HUES48 (cell line): ENCODE results near the gene PLCH1.

Experiments
- H3K27ac ChIP-seq: one replicate; pipeline ENCODE4 v1.7.0; 2013; ENCODE audit warnings: low read depth, low read length, inconsistent platforms
- H3K27me3 ChIP-seq: 2 replicates; pipeline ENCODE4 v1.6.1; 2013; ENCODE audit warnings: mild to moderate bottlenecking, low read length; ENCODE audit not compliant: control insufficient read depth, insufficient read depth
- H3K36me3 ChIP-seq: 2 replicates; pipeline ENCODE4 v1.6.1; 2013; ENCODE audit warnings: low read length; ENCODE audit not compliant: control insufficient read depth, insufficient read depth
- H3K4me1 ChIP-seq: 2 replicates; pipeline ENCODE4 v1.6.1; 2013; ENCODE audit warnings: mild to moderate bottlenecking, low read length; ENCODE audit not compliant: control insufficient read depth, insufficient read depth
- H3K4me3 ChIP-seq: 2 replicates; pipeline ENCODE4 v1.5.1; 2013; ENCODE audit warnings: mild to moderate bottlenecking, low read depth, low read length
- H3K9ac ChIP-seq: 2 replicates; pipeline ENCODE4 v1.6.1; 2013; ENCODE audit warnings: mild to moderate bottlenecking, low read depth, low read length, moderate library complexity
- H3K9me3 ChIP-seq: 2 replicates; pipeline ENCODE4 v1.6.1; 2013; ENCODE audit warnings: low read length; ENCODE audit not compliant: control insufficient read depth, insufficient read depth

Gene PLCH1

DNA sequence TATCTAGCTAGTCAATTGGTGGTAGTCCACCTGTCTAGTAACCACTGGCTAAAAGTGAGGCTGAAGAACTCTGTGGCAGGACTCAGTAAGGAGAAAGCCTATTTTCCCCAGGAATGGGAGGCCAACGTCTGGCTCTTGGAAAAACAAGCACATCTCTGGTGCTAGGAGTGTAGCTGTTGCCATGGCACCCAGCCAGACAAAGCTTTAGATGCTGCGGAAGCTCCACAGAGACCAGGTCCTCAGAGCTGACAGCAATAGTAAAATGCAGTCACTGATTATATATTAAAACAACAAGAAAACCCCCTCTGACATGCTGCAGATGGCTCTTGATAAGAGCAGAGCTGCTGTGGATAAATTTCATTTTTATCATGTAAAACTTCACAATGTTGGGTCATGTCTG lies 326.5 kb downstream of the PLCH1 start:
- H3K9ac ChIP-seq = no peak overlapping the region
- H3K9me3 ChIP-seq = no peaks in the 10 kb centered on the region
- no peak overlapping the region for H3K27ac ChIP-seq
- peaks cover 26% of the 10 kb centered on the region for H3K4me1 ChIP-seq
- no peaks in the 10 kb centered on the region for H3K36me3 ChIP-seq
- H3K4me3 ChIP-seq = no peak overlapping the region
- no peaks in the 10 kb centered on the region for H3K27me3 ChIP-seq

DNA sequence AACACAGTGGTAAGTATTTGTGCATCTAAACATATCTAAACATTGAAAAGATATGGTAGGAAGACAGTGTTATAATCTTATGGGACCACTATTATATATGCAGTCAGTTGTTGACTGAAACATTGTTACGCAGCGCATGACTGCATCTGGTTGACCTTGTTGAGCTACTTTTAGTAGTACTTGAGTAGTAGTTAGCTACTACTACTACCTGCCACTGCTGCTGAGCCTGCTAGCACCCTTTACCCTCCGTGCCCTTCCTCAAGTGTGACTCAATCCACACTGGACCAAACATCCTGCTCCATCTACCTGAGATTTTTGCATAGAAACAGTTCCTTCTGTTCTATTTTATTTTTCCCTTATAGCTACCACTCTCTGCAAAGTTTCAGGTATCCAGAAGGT lies 327.8 kb downstream of the PLCH1 start:
- Histone ChIP-seq H3K36me3 (no peaks in the 10 kb centered on the region), H3K4me3 (no peak overlapping the region), H3K4me1 (peaks cover 27% of the 10 kb centered on the region), H3K9me3 (no peaks in the 10 kb centered on the region), H3K27me3 (no peaks in the 10 kb centered on the region), H3K27ac (no peak overlapping the region), H3K9ac (no peak overlapping the region)

DNA sequence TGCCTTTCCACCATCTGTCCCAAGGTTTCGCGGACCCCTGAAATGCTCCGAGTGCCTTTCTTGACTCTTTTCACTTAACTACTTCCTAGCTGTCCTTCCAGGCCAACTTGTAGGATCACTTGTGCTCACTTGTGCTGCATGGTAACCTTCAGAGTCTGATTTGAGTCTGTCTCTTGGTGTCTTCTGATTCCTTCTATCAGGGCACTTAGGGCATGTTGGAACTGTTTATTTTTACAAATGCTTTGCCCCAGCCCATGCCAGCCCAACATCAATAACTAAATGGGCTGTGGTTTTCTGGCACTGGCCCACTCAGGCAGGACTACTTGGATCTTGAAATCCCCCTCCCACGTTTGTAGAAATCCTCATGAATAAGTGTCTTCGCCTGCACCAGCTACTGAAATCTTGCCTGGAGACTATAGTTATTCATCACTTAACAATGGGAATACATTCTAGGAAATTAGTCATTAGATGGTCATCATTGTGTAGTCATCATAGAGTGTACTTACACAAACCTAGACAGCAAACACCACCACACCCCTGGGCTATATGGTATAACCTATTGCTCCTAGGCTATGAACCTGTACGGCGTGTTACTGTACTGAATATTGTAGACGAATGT lies 328.3 kb downstream of the PLCH1 start:
- no peaks in the 10 kb centered on the region for H3K27me3 ChIP-seq
- no peak overlapping the region for H3K27ac ChIP-seq
- peaks cover 22% of the 10 kb centered on the region for H3K4me1 ChIP-seq
- H3K9me3 ChIP-seq = no peaks in the 10 kb centered on the region
- H3K9ac ChIP-seq = no peak overlapping the region
- H3K36me3 ChIP-seq = no peaks in the 10 kb centered on the region
- no peak overlapping the region for H3K4me3 ChIP-seq

DNA sequence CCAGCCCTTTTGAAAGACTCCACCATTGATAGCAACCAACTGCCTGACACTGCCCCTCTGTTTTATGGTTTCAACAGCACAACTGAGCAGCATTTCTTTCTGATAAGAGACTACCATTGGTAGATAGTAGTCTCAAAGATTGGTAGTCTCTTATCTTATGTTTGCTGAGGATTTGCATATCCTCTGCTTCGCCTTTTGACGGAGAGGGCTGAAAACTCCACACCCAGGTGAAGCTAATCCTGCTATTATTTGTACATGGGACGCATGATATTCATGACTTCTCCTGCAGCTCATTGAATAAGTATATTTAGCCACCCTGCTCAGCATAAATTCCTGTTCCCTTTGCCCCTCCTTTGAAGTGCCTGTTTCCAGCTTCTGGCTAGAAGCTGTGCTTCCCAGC lies 332.0 kb downstream of the PLCH1 start:
- Histone ChIP-seq H3K27me3 (no peaks in the 10 kb centered on the region), H3K9ac (no peak overlapping the region), H3K4me1 (0 out of 2 replicates have a peak, but pooled peaks cover 8% of the 10 kb centered on the region), H3K4me3 (no peak overlapping the region), H3K9me3 (no peaks in the 10 kb centered on the region), H3K36me3 (no peaks in the 10 kb centered on the region), H3K27ac (peak overlapping the region; percentile 7)

DNA sequence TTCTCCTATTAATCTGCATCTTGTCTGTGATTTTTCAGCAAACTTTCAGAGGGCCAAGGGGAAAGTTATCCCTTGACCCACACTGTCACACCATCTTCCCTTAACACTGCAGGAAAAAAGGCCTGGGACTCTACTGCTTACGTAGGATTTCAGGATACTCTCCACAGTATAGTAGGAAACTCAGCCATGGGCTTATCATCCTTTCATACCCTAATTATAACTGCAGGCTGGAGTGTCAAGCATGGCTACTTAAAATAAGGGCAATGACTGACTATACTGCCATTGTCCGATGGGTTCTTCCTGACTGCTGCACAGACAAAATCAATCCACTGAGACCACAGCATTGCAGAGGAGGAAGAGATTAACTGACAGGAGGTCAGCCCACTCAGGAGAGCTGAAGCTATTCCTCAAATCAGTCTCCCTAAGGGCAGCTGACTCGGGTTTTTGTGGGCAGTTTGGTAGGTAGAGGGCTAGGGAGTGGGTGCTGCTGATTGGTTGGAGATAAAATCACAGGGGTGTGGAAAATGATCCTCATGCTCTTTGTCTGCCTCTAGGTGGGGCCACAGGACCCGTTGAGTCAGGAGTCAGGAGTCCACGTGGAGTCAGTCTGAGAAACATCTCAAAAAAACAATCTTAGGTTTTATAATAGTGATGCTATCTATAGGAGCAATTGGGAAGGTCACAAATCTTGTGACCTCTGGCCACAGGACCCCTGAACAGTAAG lies 333.2 kb downstream of the PLCH1 start:
- Histone ChIP-seq H3K27ac (no peak overlapping the region), H3K9me3 (no peaks in the 10 kb centered on the region), H3K4me1 (0 out of 2 replicates have a peak, but pooled peaks cover 8% of the 10 kb centered on the region), H3K27me3 (no peaks in the 10 kb centered on the region), H3K36me3 (no peaks in the 10 kb centered on the region), H3K9ac (no peak overlapping the region), H3K4me3 (no peak overlapping the region)

DNA sequence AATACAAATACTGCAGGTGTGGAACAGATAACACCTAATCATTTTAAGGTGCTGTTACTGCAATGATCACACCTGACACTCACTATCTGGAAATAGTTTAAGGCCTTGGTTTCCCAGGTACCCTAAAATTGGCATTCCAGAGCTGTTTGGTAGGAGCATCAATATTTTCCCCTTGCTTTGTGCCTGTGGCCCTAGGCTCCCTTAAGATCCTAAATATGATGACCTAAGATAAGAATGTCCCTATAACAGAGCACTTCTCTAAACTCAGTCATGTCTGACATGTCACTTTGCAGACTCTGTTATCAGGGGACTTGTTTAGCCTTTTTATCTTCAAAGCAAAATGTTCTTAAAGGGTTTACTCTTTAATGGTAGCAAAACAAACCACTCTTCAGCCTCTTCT lies 335.5 kb downstream of the PLCH1 start:
- no peaks in the 10 kb centered on the region for H3K9me3 ChIP-seq

DNA sequence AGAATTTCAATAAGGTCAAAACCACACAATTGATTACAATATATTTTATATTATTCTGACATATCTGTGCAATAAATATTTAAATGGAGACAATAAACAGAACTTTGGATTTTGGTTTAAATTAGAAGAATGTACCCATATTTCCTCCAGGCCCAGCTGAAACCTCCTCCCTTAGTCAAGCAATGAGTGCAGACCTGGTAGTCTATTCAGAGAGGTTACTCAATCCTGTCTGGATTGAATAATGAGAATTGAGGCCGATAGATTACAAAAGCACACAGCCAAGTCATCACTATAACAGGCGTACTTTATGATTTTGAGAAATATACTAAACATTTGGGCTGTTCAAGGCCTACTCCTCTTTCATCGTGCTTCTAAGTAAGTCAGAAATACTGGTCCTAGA lies 336.9 kb downstream of the PLCH1 start:
- H3K27ac ChIP-seq = no peak overlapping the region
- H3K27me3 ChIP-seq = no peaks in the 10 kb centered on the region
- H3K9ac ChIP-seq = no peak overlapping the region
- 0 out of 2 replicates have a peak, but pooled peaks cover 3% of the 10 kb centered on the region for H3K4me1 ChIP-seq
- no peak overlapping the region for H3K4me3 ChIP-seq
- no peaks in the 10 kb centered on the region for H3K9me3 ChIP-seq
- H3K36me3 ChIP-seq = no peaks in the 10 kb centered on the region

More for the DNA sequence above, 335.5 kb downstream of the PLCH1 start:
- Histone ChIP-seq H3K4me1 (0 out of 2 replicates have a peak, but pooled peaks cover 8% of the 10 kb centered on the region), H3K27me3 (no peaks in the 10 kb centered on the region), H3K9ac (no peak overlapping the region), H3K36me3 (no peaks in the 10 kb centered on the region), H3K27ac (no peak overlapping the region), H3K4me3 (no peak overlapping the region)

DNA sequence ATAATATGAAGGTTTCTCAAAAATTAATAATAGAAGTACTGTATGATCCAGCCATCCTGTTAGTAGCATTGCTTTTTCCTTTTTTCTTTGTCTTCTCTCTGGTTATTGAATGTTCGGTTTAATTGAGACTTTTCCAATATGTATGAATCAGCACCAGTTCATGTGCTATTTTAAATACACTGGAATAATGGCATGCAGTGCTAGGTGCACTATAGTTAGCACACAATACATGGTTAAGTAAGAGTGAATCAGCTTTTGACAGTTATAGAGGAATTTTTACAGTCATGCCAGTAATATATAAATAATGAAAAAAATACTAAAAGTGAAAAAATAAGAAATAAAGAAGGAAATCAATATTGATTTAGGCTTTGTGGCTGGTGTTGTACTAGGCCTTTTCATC lies 337.5 kb downstream of the PLCH1 start:
- H3K4me3 ChIP-seq = no peak overlapping the region
- H3K4me1 ChIP-seq = no peaks in the 10 kb centered on the region
- H3K9me3 ChIP-seq = no peaks in the 10 kb centered on the region
- H3K27me3 ChIP-seq = no peaks in the 10 kb centered on the region
- H3K9ac ChIP-seq = no peak overlapping the region
- no peak overlapping the region for H3K27ac ChIP-seq
- no peaks in the 10 kb centered on the region for H3K36me3 ChIP-seq

DNA sequence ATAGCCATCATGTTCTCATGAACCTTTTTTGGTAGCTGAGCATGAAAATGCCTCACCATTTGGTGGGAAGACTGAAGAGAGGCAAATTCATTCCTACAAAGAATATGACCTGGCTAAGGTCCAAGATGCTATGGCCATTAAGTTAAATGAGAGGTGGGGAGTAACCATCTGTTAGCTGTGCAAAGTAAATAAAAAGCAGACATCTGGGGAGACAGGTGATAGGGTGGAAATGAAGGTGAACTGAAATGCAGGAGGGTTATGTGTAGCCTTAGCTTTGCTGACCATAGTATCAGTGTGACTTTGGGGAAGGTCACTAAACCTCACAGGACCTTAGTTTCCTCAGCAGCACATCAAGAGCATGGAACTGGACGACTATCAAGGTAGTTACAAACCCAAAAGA lies 340.4 kb downstream of the PLCH1 start:
- Histone ChIP-seq H3K27me3 (no peaks in the 10 kb centered on the region), H3K27ac (no peak overlapping the region)

DNA sequence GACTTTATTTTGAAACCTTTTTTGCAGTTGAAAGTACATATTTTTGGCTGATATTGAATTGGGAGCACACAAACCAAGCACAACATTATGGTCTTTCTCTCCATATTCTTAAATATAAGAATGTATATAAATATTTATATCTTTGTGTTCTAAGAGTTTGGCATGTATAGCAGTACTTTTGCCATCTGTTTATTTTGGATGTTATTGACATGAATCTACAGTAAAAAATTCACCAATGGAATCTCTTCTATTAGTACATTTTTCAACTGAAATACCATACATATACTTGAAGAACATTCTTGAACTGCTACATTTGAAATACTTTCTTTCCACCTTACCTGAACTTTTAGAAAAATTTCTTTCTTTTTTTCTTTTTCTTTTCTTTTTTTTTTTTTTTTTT lies 342.2 kb downstream of the PLCH1 start:
- Histone ChIP-seq H3K9me3 (no peaks in the 10 kb centered on the region), H3K27me3 (no peaks in the 10 kb centered on the region), H3K4me1 (no peaks in the 10 kb centered on the region), H3K36me3 (no peaks in the 10 kb centered on the region), H3K4me3 (no peak overlapping the region), H3K9ac (no peak overlapping the region), H3K27ac (no peak overlapping the region)

More for the DNA sequence above, 340.4 kb downstream of the PLCH1 start:
- Histone ChIP-seq H3K9me3 (no peaks in the 10 kb centered on the region), H3K36me3 (no peaks in the 10 kb centered on the region), H3K4me3 (no peak overlapping the region), H3K9ac (no peak overlapping the region), H3K4me1 (no peaks in the 10 kb centered on the region)

DNA sequence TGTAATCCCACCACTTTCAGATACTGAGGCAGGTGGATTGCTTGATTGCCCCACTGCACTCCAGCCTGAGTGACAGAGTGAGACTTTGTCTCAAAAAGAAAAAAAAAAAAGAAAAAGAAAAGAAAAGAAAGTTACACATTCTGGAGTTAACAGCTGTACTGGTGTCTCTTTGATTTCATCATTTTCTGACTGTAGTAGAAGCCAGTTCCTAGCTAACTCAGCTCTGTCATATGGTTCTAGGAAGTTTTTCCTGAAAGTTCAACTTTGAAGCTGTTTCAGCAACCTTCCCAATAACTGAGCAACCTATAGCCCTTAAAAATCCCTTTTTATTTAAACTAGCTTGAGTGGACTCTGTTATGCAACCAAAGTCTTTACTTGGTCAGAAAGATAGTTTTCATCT lies 346.8 kb downstream of the PLCH1 start:
- H3K9ac ChIP-seq = no peak overlapping the region
- H3K9me3 ChIP-seq = no peaks in the 10 kb centered on the region
- H3K27ac ChIP-seq = no peak overlapping the region
- H3K4me1 ChIP-seq = no peaks in the 10 kb centered on the region
- H3K27me3 ChIP-seq = no peaks in the 10 kb centered on the region
- H3K4me3 ChIP-seq = no peak overlapping the region
- no peaks in the 10 kb centered on the region for H3K36me3 ChIP-seq
